HTR-8/SVneo (cell line): Measurements from ENCODE around the gene FA2H.
A peak's percentile ranks its signal among the peaks of the same experiment; 100 is the strongest.
"Not testable (repeated sequence)": the region's sequence is repeated elsewhere in the genome, so short reads cannot be mapped to it uniquely, and the experiment has no call there.

ENCODE experiments used
- DNase-seq: peaks from one replicate; pipeline ENCODE4 v3.0.0; 2011; ENCODE audit warnings: low spot score, mixed read lengths; ENCODE audit not compliant: insufficient read length
- FAIRE-seq: peaks from 2 replicates; lab custom pipeline; 2011; peaks lifted over from hg19 to GRCh38; lab: Jason Lieb, UNC

Gene FA2H

GRCh38 chr16:74729783-74730683, 44.6 kb downstream of the FA2H start:
- DNase-seq (no peak), FAIRE-seq (peak; percentile 46)

- FAIRE-seq: no peak
- DNase-seq: no peak
Observed at GRCh38 chr16:74727903-74728302, 46.7 kb downstream of the FA2H start.

GRCh38 chr16:74726716-74727115, 47.9 kb downstream of the FA2H start:
- FAIRE-seq (peak; percentile 58), DNase-seq (no peak)

- DNase-seq (no peak), FAIRE-seq (no peak)
Observed at GRCh38 chr16:74725651-74726455, 48.8 kb downstream of the FA2H start.

GRCh38 chr16:74724820-74725549, 49.6 kb downstream of the FA2H start:
- peak; percentile 86 for DNase-seq
- peak; percentile 99 for FAIRE-seq

GRCh38 chr16:74723256-74723655, 51.4 kb downstream of the FA2H start:
- peak; percentile 46 for FAIRE-seq
- DNase-seq: no peak

GRCh38 chr16:74722156-74722555, 52.5 kb downstream of the FA2H start:
- not testable (repeated sequence) for DNase-seq, FAIRE-seq

GRCh38 chr16:74721716-74722115, 52.9 kb downstream of the FA2H start:
- no peak for DNase-seq
- no peak for FAIRE-seq

GRCh38 chr16:74720579-74720978, 54.0 kb downstream of the FA2H start:
- no peak for FAIRE-seq
- DNase-seq: no peak

GRCh38 chr16:74718741-74719610, 55.6 kb downstream of the FA2H start:
- DNase-seq: no peak
- peak; percentile 52 for FAIRE-seq

GRCh38 chr16:74718140-74718539, 56.5 kb downstream of the FA2H start:
- FAIRE-seq: no peak
- DNase-seq: no peak

GRCh38 chr16:74717367-74717766, 57.3 kb downstream of the FA2H start:
- FAIRE-seq: no peak

GRCh38 chr16:74716355-74716754, 58.3 kb downstream of the FA2H start:
- FAIRE-seq (no peak), DNase-seq (no peak)

More at GRCh38 chr16:74717367-74717766, 57.3 kb downstream of the FA2H start:
- no peak for DNase-seq

GRCh38 chr16:74713876-74714275, 60.7 kb downstream of the FA2H start:
- FAIRE-seq: no peak
- no peak for DNase-seq

- no peak for FAIRE-seq
Observed at GRCh38 chr16:74713325-74713724, 61.3 kb downstream of the FA2H start.

GRCh38 chr16:74711938-74712337, 62.7 kb downstream of the FA2H start:
- DNase-seq (no peak), FAIRE-seq (no peak)

More at GRCh38 chr16:74713325-74713724, 61.3 kb downstream of the FA2H start:
- DNase-seq: no peak

GRCh38 chr16:74710401-74710800, 64.2 kb downstream of the FA2H start:
- DNase-seq (no peak), FAIRE-seq (no peak)

GRCh38 chr16:74709441-74709877, 65.2 kb downstream of the FA2H start:
- FAIRE-seq: peak; percentile 90
- peak; percentile 93 for DNase-seq
